Transverse colon (tissue), 4 donors: Measurements from ENCODE around the gene KCNK7. TPM values are rescaled to one million over a fixed set of nuclear protein-coding genes. Genes with fewer than 3 reads are reported as not detected.

Experiments used
- DNase-seq: peaks from one replicate; pipeline ENCODE4 v3.0.0-alpha.2; 2019
- H3K27ac ChIP-seq, 4 donors: fragments of 200-600 bp; sonication (generic); 2 replicates each; pipeline ENCODE4 v1.5.1; 2016 to 2018; ENCODE audit warnings: inconsistent platforms in 4 of 4
- H3K27me3 ChIP-seq: fragments of 200-600 bp; sonication (generic); 2 replicates; pipeline ENCODE4 v1.5.1; 2017; ENCODE audit warnings: inconsistent platforms
- H3K36me3 ChIP-seq, 4 donors: fragments of 200-600 bp; sonication (generic); 2 replicates each; pipeline ENCODE4 v1.5.1; 2017 to 2019; ENCODE audit warnings: inconsistent platforms in 4 of 4
- H3K4me1 ChIP-seq, 4 donors: fragments of 200-600 bp; sonication (generic); 2 replicates each; pipeline ENCODE4 v1.5.1; 2017 to 2020; ENCODE audit warnings: inconsistent platforms in 4 of 4
- H3K4me3 ChIP-seq, 4 donors: fragments of 200-600 bp; sonication (generic); 1 replicate in 1 of 4; 2 replicates in 3 of 4; pipeline versions ENCODE4 v1.5.1 to v1.6.1; 2017 to 2019; ENCODE audit warnings: inconsistent platforms in 4 of 4
- H3K9me3 ChIP-seq, 2 donors: fragments of 200-600 bp; sonication (generic); 2 replicates each; pipeline ENCODE4 v1.5.1; 2017 to 2019; ENCODE audit warnings: inconsistent platforms in 2 of 2
- EP300 ChIP-seq: sonication (generic); formaldehyde crosslinking; IDR thresholded peaks from one replicate; pipeline ENCODE4 v1.6.1; 2017; ENCODE audit warnings: antibody characterized with exemption, low read depth
- POLR2A ChIP-seq: fragments of 450-650 bp; IDR thresholded peaks from one replicate; pipeline ENCODE4 v1.6.1; 2016; ENCODE audit warnings: antibody characterized with exemption, mild to moderate bottlenecking, moderate library complexity
- POLR2AphosphoS5 ChIP-seq, 3 donors: sonication (generic); formaldehyde crosslinking; IDR thresholded peaks; one replicate each; pipeline ENCODE4 v1.6.1; 2016; ENCODE audit warnings: antibody characterized with exemption in 3 of 3
- WGBS, 2 donors: methylation state at CpG; one replicate each; pipeline ENCODE4 v1.1.5; 2018; ENCODE audit warnings: low coverage in 1 of 2; 5-methylcytosine and 5-hydroxymethylcytosine counted together
- in situ Hi-C, 4 donors: fragments of 200-750 bp; cut with MboI; loops; one replicate each; pipeline versions ENCODE4 v1.15.0 to v1.15.1; 2017; ENCODE audit warnings: low sequenced_read_pairs in 3 of 4, low pct_ligation_motif_present in 1 of 4, low pct_unique_long_range_greater_than_20kb in 1 of 4
- intact Hi-C: fragments of 100-400 bp; cut with DNase I; formaldehyde crosslinking; loops from one replicate; pipeline ENCODE4 v1.15.1; 2023; ENCODE audit warnings: low total_unique reads
- total RNA-seq, 4 donors: library from RNA; depleted of rRNA; stranded (reverse); fragments of >200 nt; gene quantifications; one replicate each; pipeline ENCODE4 v1.1.0, GENCODE V29; 2016
- TF ChIP-seq, protein P1 (sequence below), 5 experiments: fragments of 200-600 bp in 3 of 5; fragments of 450-650 bp in 2 of 5; sonication (generic) in 3 of 5; IDR thresholded peaks; 1 replicate in 2 of 5; 2 replicates in 3 of 5; pipeline ENCODE4 v1.5.1; 2016 to 2017; ENCODE audit warnings: antibody characterized with exemption in 5 of 5, inconsistent platforms in 3 of 5, mild to moderate bottlenecking in 2 of 5, moderate library complexity in 1 of 5

Gene KCNK7
- total RNA-seq, 4 donors from 2014 or later = 0.27 to 1.6 TPM; not detected in 2

- WGBS, 2 donors = 24 to 48% methylated on average over 2 to 13 of the region's 13 CpGs
- no peaks in the 10 kb centered on the region for H3K27me3 ChIP-seq
- no peaks in the 10 kb centered on the region for H3K9me3 ChIP-seq
- intact Hi-C loops (no loop called here), in situ Hi-C loops (no loop called here)
- no peaks in the 10 kb centered on the region for H3K36me3 ChIP-seq
- peak overlapping the region; percentile 70 to 85 (median 72) for H3K27ac ChIP-seq
- TF ChIP-seq POLR2AphosphoS5 (IDR thresholded peaks at IDR 0.05) (peak in 1 of 3 donors; percentile 9), POLR2A (no peak), EP300 (no peak)
- TF ChIP-seq, protein P1, sequence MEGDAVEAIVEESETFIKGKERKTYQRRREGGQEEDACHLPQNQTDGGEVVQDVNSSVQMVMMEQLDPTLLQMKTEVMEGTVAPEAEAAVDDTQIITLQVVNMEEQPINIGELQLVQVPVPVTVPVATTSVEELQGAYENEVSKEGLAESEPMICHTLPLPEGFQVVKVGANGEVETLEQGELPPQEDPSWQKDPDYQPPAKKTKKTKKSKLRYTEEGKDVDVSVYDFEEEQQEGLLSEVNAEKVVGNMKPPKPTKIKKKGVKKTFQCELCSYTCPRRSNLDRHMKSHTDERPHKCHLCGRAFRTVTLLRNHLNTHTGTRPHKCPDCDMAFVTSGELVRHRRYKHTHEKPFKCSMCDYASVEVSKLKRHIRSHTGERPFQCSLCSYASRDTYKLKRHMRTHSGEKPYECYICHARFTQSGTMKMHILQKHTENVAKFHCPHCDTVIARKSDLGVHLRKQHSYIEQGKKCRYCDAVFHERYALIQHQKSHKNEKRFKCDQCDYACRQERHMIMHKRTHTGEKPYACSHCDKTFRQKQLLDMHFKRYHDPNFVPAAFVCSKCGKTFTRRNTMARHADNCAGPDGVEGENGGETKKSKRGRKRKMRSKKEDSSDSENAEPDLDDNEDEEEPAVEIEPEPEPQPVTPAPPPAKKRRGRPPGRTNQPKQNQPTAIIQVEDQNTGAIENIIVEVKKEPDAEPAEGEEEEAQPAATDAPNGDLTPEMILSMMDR (IDR thresholded peaks at IDR 0.05) = peak; percentile 49 to 73 (median 62)
- DNase-seq = peak; percentile 83
- no peak overlapping the region for H3K4me3 ChIP-seq
- H3K4me1 ChIP-seq = peaks cover 23 to 41% (median 34%) of the 10 kb centered on the region in 4 donors
Measured at GRCh38 chr11:65588199-65589054, 7.2 kb downstream of the KCNK7 start.

DNA sequence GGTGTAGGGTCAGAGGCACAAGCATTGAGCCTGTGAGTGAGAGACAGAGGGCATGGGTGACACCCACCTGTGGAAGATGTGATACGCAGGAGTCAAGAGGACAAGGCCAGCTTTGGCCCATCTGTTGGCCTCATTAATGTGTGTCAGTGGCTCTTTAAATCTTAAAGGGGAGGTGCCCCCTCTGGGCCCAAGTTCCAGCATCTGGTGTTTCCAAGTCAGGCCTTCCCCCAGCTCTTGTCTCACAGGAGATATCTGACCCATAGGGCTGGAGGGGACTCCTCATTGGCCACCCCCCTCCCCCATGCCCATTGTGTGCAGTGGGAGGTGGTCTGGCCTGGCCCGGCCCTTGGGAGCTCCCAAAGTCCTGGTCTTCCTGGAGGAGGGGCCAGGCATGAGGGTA, 8.9 kb downstream of the KCNK7 start:
- peak overlapping the region; percentile 70 to 85 (median 72) for H3K27ac ChIP-seq
- in situ Hi-C loops (no loop called here), intact Hi-C loops (no loop called here)
- no peak for DNase-seq
- TF ChIP-seq POLR2AphosphoS5 (IDR thresholded peaks at IDR 0.05) = no peak
- TF ChIP-seq EP300 = no peak
- TF ChIP-seq, protein P1 (IDR thresholded peaks at IDR 0.05) = no peak
- TF ChIP-seq POLR2A = no peak
- H3K27me3 ChIP-seq = no peaks in the 10 kb centered on the region
- H3K4me1 ChIP-seq = peaks cover 15 to 34% (median 26%) of the 10 kb centered on the region in 4 donors
- H3K36me3 ChIP-seq = peaks cover 0 to 3% (median 0%) of the 10 kb centered on the region in 4 donors
- WGBS, 2 donors = 58% methylated on average over 2 of the region's 2 CpGs; no CpG with 5 or more reads in 1 of the 2 donors
- no peak overlapping the region for H3K4me3 ChIP-seq
- no peaks in the 10 kb centered on the region for H3K9me3 ChIP-seq

- Histone ChIP-seq H3K36me3 (peaks cover 0 to 7% (median 0%) of the 10 kb centered on the region in 4 donors), H3K4me1 (peaks cover 15 to 34% (median 26%) of the 10 kb centered on the region in 4 donors), H3K27ac (peak overlapping the region; percentile 70 to 85 (median 72)), H3K9me3 (no peaks in the 10 kb centered on the region), H3K4me3 (no peak overlapping the region), H3K27me3 (no peaks in the 10 kb centered on the region)
- intact Hi-C loops = no loop called here
- DNase-seq = no peak
- TF ChIP-seq POLR2A (no peak), POLR2AphosphoS5 (IDR thresholded peaks at IDR 0.05) (no peak), EP300 (no peak)
- TF ChIP-seq, protein P1 (IDR thresholded peaks at IDR 0.05) = no peak
- WGBS, 2 donors = 44 to 79% methylated on average over 2 to 4 of the region's 4 CpGs
- in situ Hi-C loops = no loop called here
Measured at GRCh38 chr11:65586247-65586630, 9.4 kb downstream of the KCNK7 start.

DNA sequence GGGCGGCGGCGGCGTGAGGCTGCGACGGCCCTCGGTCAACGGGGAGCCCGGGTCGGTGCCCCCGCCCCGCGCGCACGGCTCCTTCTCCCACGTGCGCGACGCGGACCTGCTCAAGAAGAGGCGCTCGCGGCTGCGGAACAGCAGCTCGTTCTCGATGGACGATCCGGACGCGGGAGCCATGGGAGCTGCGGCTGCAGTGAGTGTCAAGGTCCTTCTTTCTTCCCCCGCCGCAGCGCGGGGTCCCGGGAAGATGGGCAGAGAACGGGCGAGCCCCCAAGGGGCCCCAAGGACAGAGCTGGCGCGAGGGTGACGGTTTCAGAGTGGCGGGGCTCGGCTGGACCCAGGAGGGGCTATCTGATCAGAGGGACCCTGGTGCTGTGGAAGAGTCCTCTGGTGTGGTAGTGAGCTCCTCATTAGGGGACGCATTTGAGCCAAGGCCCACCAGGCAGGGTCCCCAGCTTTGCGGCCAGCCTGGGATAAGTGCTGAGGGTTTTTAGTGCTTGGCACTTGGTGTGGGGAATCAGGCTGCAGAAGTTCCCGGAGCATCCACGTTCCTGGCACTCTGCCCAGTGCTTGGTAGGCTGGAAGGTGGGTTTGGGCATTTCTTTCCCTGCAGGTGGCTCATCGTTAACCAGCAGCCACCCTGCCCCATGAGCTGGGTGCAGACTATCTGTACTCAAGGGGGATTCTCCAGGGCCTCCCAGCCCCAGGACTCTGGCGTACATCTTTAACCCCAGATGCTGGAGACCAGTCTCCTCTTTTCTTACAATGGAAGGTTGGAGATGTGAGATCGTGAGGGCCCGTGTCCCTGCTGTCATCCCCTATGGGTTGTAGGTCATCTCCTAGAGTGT, 10.0 kb downstream of the KCNK7 start:
- H3K27me3 ChIP-seq = no peaks in the 10 kb centered on the region
- peak overlapping the region; percentile 70 to 85 (median 72) for H3K27ac ChIP-seq
- peaks cover 0 to 13% (median 2%) of the 10 kb centered on the region in 4 donors for H3K36me3 ChIP-seq
- WGBS, 2 donors = 87% methylated on average over 51 of the region's 51 CpGs; no CpG with 5 or more reads in 1 of the 2 donors
- intact Hi-C loops = no loop called here
- no peak overlapping the region for H3K4me3 ChIP-seq
- in situ Hi-C loops = no loop called here
- TF ChIP-seq POLR2A = no peak
- TF ChIP-seq POLR2AphosphoS5 (IDR thresholded peaks at IDR 0.05) = no peak
- TF ChIP-seq EP300 = no peak
- TF ChIP-seq, protein P1 (IDR thresholded peaks at IDR 0.05) = no peak
- no peaks in the 10 kb centered on the region for H3K9me3 ChIP-seq
- no peak for DNase-seq
- H3K4me1 ChIP-seq = peaks cover 15 to 34% (median 26%) of the 10 kb centered on the region in 4 donors
